ENCODE results near the gene VASH1.

The VASH1 gene

GRCh38 chr14:76772300-76773187 lies 11.3 kb downstream of the VASH1 start:
- no peak for DNase-seq (ENCODE audit: low spot score)

DNA sequence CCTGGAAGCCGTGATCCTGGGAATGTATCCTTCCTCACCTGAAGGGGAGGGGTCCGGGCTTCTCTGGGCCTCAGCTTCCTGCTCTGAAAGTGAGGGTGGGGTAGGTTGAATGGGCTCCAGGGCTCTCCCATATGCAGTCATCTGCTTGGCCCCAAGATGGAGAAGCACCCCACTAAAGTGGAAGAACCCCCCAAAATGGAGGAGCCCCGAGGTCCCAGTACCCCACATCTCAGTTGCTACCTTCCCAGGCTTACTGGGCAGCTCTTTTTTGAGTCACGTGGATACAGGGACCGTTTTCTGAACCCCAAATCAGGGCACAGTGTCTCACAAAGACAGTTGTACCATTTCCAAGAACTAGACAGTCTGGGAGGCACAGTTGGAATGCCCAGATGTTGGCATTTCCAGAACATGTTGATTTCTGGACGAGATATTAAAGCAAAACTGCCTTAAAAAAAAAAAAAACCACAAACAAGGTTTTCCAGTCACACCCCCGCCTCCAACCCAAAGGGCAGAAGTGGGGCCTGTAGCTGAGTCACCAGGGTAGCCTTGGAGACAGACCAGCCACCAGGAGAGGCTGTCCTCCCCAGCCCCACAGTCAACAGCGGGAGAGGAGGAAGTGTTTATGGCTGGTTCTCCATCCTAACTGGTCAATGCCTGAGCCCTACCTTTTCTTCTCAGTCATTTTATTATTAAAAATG lies 12.1 kb downstream of the VASH1 start:
- DNase-seq (ENCODE audit: low spot score) = peak; percentile 69

GRCh38 chr14:76773956-76774820 lies 12.9 kb downstream of the VASH1 start:
- no peak for DNase-seq (ENCODE audit: low spot score)

GRCh38 chr14:76774821-76775694 lies 13.8 kb downstream of the VASH1 start:
- no peak for DNase-seq (ENCODE audit: low spot score)

DNA sequence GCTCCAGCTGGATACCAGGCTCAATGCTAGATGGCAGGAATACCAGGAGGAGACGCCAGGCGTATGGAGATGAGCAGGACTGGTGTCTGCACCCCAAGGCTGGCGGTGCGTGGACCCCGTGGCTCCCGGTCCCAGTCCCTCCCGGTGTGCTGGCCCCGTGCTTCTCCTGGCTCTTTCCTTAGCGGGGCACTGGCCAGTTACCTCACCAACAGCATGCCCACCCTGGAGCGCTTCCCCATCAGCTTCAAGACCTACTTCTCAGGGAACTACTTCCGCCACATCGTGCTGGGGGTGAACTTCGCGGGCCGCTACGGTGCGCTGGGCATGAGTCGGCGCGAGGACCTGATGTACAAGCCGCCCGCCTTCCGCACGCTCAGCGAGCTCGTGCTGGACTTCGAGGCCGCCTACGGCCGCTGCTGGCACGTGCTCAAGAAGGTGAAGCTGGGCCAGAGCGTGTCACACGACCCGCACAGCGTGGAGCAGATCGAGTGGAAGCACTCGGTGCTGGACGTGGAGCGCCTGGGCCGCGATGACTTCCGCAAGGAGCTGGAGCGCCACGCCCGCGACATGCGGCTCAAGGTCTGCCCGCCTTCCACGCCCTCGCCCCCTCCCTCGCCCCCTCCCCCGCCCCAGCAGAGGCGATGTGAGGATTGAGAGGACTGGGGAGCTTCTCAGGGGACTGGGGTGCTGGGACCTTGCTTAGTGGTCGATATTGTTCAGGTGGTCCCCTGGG lies 14.6 kb downstream of the VASH1 start:
- no peak for DNase-seq (ENCODE audit: low spot score)

DNA sequence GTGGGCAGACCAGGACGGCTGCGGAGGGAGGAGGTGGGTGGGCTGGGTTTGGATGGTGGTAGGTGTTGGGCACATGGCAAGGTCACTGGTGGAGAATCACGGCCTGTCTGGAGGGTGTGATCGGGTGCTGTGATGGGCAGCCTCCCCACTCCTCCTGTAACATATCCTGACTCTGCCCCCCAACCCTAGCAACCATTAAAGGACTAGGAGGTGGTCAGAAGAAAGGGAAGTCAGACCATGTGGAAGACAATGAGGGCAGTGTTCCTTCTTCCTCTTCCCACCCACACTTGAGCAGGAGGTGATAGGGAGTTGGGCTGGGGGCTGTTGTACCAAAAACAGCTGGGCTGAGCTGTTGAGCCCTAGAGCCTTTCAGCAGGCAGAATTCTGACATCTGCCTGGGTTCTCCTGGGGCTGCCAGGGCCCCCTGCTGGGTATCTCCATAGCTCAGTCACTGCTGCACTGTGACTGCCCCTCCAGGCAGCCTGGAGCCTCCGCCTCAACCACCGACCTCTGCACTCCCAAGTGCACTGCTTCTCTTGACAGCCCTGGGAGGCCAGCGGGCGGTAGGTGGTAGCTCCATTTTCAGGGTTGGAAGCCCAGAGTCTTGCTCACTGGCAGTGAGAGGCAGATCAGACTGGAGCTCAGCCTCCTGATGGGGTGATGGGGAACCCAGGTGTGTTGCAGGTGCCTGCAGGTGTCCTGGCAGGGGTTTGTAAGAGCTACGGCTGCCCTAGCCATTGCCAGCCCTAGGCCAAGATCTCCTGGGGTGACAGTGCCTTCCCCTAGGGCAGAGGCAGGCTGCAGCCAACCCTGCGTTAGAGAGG lies 15.4 kb downstream of the VASH1 start:
- DNase-seq (ENCODE audit: low spot score) = no peak

GRCh38 chr14:76777721-76778120 lies 16.5 kb downstream of the VASH1 start:
- no peak for DNase-seq (ENCODE audit: low spot score)

- no peak for DNase-seq (ENCODE audit: low spot score)
Measured at GRCh38 chr14:76778546-76779215, 17.4 kb downstream of the VASH1 start.

GRCh38 chr14:76779221-76780057 lies 18.2 kb downstream of the VASH1 start:
- DNase-seq (ENCODE audit: low spot score) = no peak

GRCh38 chr14:76780058-76780345 lies 18.7 kb downstream of the VASH1 start:
- DNase-seq (ENCODE audit: low spot score) = no peak

GRCh38 chr14:76780360-76780759 lies 19.1 kb downstream of the VASH1 start:
- DNase-seq (ENCODE audit: low spot score) = no peak

DNA sequence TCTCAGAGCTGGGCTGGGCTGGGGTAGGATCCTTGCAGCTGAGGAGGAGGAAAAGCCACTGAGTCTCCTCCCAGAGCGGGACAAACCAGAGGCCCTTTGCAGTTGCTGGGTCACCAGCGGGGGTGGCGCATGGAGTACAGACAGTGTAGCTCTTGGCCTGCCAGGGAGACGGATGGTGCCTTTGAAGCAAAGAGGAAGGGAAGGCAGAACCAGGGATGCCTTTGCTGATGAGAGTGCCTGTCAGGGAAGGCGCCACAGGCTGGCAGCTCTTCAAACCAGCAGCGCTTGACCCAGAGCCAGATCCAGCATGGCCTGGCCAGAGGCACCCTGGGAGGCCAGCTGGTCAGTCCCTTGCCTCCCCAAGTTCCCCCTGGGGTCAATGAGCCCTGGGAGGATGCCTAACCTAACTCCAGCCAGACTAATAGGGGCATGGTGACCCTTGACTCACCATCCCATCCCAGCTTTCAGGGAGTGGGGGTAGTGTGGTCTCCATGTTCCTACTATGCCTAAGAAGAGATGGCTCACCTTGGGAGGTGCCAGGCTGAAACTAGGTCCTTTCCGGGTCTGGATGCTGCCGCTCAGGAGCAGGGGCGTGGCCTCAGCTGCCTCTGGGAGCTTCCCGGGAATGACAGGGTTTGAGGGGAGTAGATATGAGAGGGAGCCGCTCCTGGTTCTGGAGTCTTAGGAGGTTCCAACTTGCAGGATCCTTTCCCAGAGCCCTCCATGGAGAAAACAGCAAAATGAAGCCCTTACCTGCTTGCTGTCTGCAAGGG lies 19.8 kb downstream of the VASH1 start:
- DNase-seq (ENCODE audit: low spot score) = no peak

GRCh38 chr14:76781648-76782051 lies 20.4 kb downstream of the VASH1 start:
- no peak for DNase-seq (ENCODE audit: low spot score)

GRCh38 chr14:76782115-76782884 lies 21.0 kb downstream of the VASH1 start:
- DNase-seq (ENCODE audit: low spot score) = no peak

GRCh38 chr14:76782885-76783566 lies 21.8 kb downstream of the VASH1 start:
- DNase-seq (ENCODE audit: low spot score) = no peak

GRCh38 chr14:76784266-76784874 lies 23.1 kb downstream of the VASH1 start:
- DNase-seq (ENCODE audit: low spot score) = no peak

Data from kidney tubule cell (primary cell).